Endothelial cell of umbilical vein (primary cell): ENCODE results near the gene RPL37A. TPM values are rescaled to one million over a fixed set of nuclear protein-coding genes. Genes with fewer than 3 reads are reported as not detected.

Source experiments
- BruUV-seq: library from RNA; stranded (reverse); fragments of 400-500 nt; replicated peaks from 2 replicates; lab custom pipeline; 2021; lab: Mats Ljungman, UMichigan
- CTCF ChIA-PET: fragments of 300-600, 350-600 bp; sonication (Branson Sonifier 250); formaldehyde crosslinking; loops from one replicate; lab custom pipeline; 2021; ENCODE audit warnings: antibody characterized with exemption, inconsistent platforms; lab: Charles Lee
- POLR2A ChIA-PET: fragments of 300-600, 350-600 bp; sonication (Branson Sonifier 250); formaldehyde crosslinking; loops from one replicate; lab custom pipeline; 2021; ENCODE audit warnings: antibody characterized with exemption, inconsistent platforms; lab: Charles Lee
- DNase-seq: peaks from one replicate; pipeline ENCODE4 v3.0.0-alpha.2; 2011; ENCODE audit warnings: low read depth, low spot score
- FAIRE-seq: peaks from 2 replicates; lab custom pipeline; 2011; peaks lifted over from hg19 to GRCh38; lab: Jason Lieb, UNC
- H2AFZ ChIP-seq: 2 replicates; pipeline ENCODE4 v1.6.0; 2012; ENCODE audit warnings: low read depth, low read length, control low read depth, inconsistent platforms
- H3K27ac ChIP-seq: 2 replicates; pipeline ENCODE4 v1.5.1; 2011; ENCODE audit warnings: low read depth, mild to moderate bottlenecking, control low read depth, low read length, moderate library complexity; ENCODE audit not compliant: insufficient read depth
- H3K27me3 ChIP-seq, 2 experiments: 2 replicates each; pipeline versions ENCODE4 v1.6.0 to v1.6.1; 2011; ENCODE audit warnings: low read length in 2 of 2, mixed read lengths in 1 of 2; ENCODE audit not compliant: control insufficient read depth in 2 of 2, insufficient read depth in 2 of 2
- H3K36me3 ChIP-seq, 2 experiments: 2 replicates in 1 of 2; 3 replicates in 1 of 2; pipeline ENCODE4 v1.5.1; 2011; ENCODE audit warnings: low read length in 2 of 2, mild to moderate bottlenecking in 1 of 2, moderate library complexity in 1 of 2; ENCODE audit not compliant: control insufficient read depth in 2 of 2, insufficient read depth in 2 of 2; ENCODE audit errors: extremely low read depth in 1 of 2
- H3K4me1 ChIP-seq: 3 replicates; pipeline ENCODE4 v1.5.1; 2011; ENCODE audit warnings: mild to moderate bottlenecking, low read length; ENCODE audit not compliant: control insufficient read depth, insufficient read depth; ENCODE audit errors: extremely low read depth
- H3K4me2 ChIP-seq: 2 replicates; pipeline ENCODE4 v1.6.1; 2011; ENCODE audit warnings: low read length, control low read depth, mixed read lengths; ENCODE audit not compliant: insufficient read depth
- H3K4me3 ChIP-seq, 3 experiments: fragments of 200-600 bp in 1 of 3; sonication (generic), shearing (Covaris generic) in 1 of 3; replicated peaks in 1 of 3; 2 replicates each; pipeline ENCODE4 v1.5.1; 2011 to 2016; ENCODE audit warnings: control low read depth in 3 of 3, low read length in 3 of 3, mild to moderate bottlenecking in 2 of 3, inconsistent platforms in 1 of 3, low read depth in 1 of 3, moderate library complexity in 1 of 3; ENCODE audit not compliant: insufficient read depth in 1 of 3
- H3K79me2 ChIP-seq: 2 replicates; pipeline ENCODE4 v1.6.0; 2012; ENCODE audit warnings: low read length, inconsistent platforms; ENCODE audit not compliant: control insufficient read depth, insufficient read depth
- H3K9ac ChIP-seq: replicated peaks from 2 replicates; pipeline ENCODE3; 2011; ENCODE audit warnings: low read length, control low read depth; ENCODE audit not compliant: insufficient read depth; ENCODE audit errors: extremely low read depth
- H3K9me1 ChIP-seq: replicated peaks from 3 replicates; pipeline ENCODE4 v1.6.0; 2011; ENCODE audit warnings: mild to moderate bottlenecking, low read length; ENCODE audit not compliant: control insufficient read depth, insufficient read depth; ENCODE audit errors: extremely low read depth
- H3K9me3 ChIP-seq: replicated peaks from 2 replicates; pipeline ENCODE4 v1.5.1; 2012; ENCODE audit warnings: low read length, inconsistent platforms; ENCODE audit not compliant: control insufficient read depth, insufficient read depth
- H4K20me1 ChIP-seq: replicated peaks from 2 replicates; pipeline ENCODE3; 2011; ENCODE audit warnings: mild to moderate bottlenecking, low read length; ENCODE audit not compliant: control insufficient read depth, insufficient read depth; ENCODE audit errors: extremely low read depth
- CTCF ChIP-seq, 2 donors: IDR thresholded peaks; 1 replicate in 1 of 2; 2 replicates in 1 of 2; pipeline ENCODE4 v1.5.1; 2011; ENCODE audit warnings: low read length in 2 of 2, mild to moderate bottlenecking in 2 of 2, moderate library complexity in 2 of 2, control low read depth in 1 of 2, inconsistent platforms in 1 of 2, low read depth in 1 of 2; ENCODE audit not compliant: insufficient read depth in 1 of 2; ENCODE audit errors: extremely low read depth in 1 of 2
- EZH2 ChIP-seq: IDR thresholded peaks from 2 replicates; pipeline ENCODE4 v1.6.1; 2012; ENCODE audit warnings: borderline replicate concordance, low read depth, mild to moderate bottlenecking, moderate library complexity, low read length, inconsistent platforms; ENCODE audit not compliant: severe bottlenecking
- FOS ChIP-seq: IDR thresholded peaks from 2 replicates; pipeline ENCODE4 v1.6.1; 2011; ENCODE audit warnings: mild to moderate bottlenecking, low read length, moderate library complexity, borderline replicate concordance; ENCODE audit not compliant: insufficient read depth
- GATA2 ChIP-seq: IDR thresholded peaks from 2 replicates; pipeline ENCODE4 v1.7.0; 2011; ENCODE audit warnings: low read depth, mild to moderate bottlenecking, moderate library complexity, mixed read lengths, low read length; ENCODE audit not compliant: insufficient read length, insufficient read depth
- JUN ChIP-seq: IDR thresholded peaks from 2 replicates; pipeline ENCODE4 v1.6.1; 2011; ENCODE audit warnings: borderline replicate concordance, low read depth; ENCODE audit not compliant: insufficient read length, insufficient read depth
- MAX ChIP-seq: IDR thresholded peaks from 2 replicates; pipeline ENCODE4 v1.6.1; 2011; ENCODE audit not compliant: insufficient read depth, insufficient read length
- MYC ChIP-seq: IDR thresholded peaks from one replicate; pipeline ENCODE4 v1.6.1; 2011; ENCODE audit warnings: mild to moderate bottlenecking, low read depth, low read length
- POLR2A ChIP-seq: IDR thresholded peaks from 2 replicates; pipeline ENCODE4 v1.6.1; 2012; ENCODE audit warnings: low read depth, mild to moderate bottlenecking, control low read depth, low read length
- POLR2AphosphoS5 ChIP-seq: IDR thresholded peaks from 2 replicates; pipeline ENCODE4 v1.6.1; 2012; ENCODE audit warnings: low read depth, mild to moderate bottlenecking, control low read depth, low read length, moderate library complexity; ENCODE audit not compliant: insufficient read depth
- dilution Hi-C: fragments of 300-500 bp; cut with MboI; formaldehyde crosslinking; loops from one replicate; pipeline ENCODE4 v1.15.0; 2019; ENCODE audit warnings: low sequenced_read_pairs; ENCODE audit not compliant: extremely low pct_ligation_motif_present
- intact Hi-C: fragments of 100-400 bp; cut with micrococcal nuclease; formaldehyde crosslinking; loops from one replicate; pipeline ENCODE4 v1.10.0; 2022
- polyA plus RNA-seq, 4 experiments: library from polyadenylated mRNA; depleted of rRNA in 3 of 4; stranded (reverse) in 3 of 4; unstranded in 1 of 4; fragments of >200 nt; gene quantifications; 2 replicates each; pipeline versions ENCODE4 v1.2.1 to v1.2.3, GENCODE V29; 2011 to 2012; ENCODE audit warnings: missing spikeins in 1 of 4
- total RNA-seq: library from RNA; stranded (reverse); gene quantifications from 2 replicates; pipeline ENCODE4 v1.2.3, GENCODE V29; 2021

The RPL37A gene
- total and polyA plus RNA-seq, 2 donors (not counting 3 experiments of a cell fraction or from before 2014, with no cell fraction given) = 1,889 to 2,628 TPM

DNA sequence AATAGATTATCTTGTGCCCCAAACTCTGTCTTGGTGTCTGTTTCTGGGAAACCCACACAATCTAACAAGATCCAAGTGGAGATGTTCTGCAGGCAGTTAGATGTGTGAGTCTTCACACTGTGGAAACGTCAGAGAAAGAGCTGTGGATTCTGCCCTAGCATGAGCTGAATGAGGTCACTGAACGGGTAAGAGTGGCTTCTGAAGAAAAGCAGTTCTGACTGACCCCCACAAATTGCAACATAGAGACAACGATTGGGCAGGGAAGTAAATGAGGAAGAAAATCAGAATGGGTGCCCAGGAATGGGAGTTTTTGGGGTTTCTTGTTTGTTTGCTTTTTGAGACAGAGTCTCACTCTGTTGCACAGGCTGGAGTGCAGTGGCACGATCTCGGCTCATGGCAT, 12.9 kb upstream of the RPL37A start:
- Histone ChIP-seq H3K9me1 (no peaks in the 10 kb centered on the region), H3K36me3 (peaks cover 0 to 6% of the 10 kb centered on the region in 2 experiments), H3K9me3 (no peaks in the 10 kb centered on the region), H2AFZ (no peak overlapping the region), H3K9ac (no peak overlapping the region), H4K20me1 (no peaks in the 10 kb centered on the region), H3K27me3 (no peaks in the 10 kb centered on the region), H3K4me3 (no peak overlapping the region), H3K27ac (no peak overlapping the region), H3K79me2 (no peaks in the 10 kb centered on the region), H3K4me1 (peaks cover 19% of the 10 kb centered on the region), H3K4me2 (no peak overlapping the region)
- intact Hi-C loops = no loop called here
- DNase-seq (no peak), FAIRE-seq (no peak)
- dilution Hi-C loops = no loop called here
- TF ChIP-seq POLR2A = no peak
- no peak for TF ChIP-seq POLR2AphosphoS5
- no peak for TF ChIP-seq MYC
- TF ChIP-seq EZH2 = no peak
- TF ChIP-seq MAX = no peak
- TF ChIP-seq GATA2 = no peak
- TF ChIP-seq FOS = no peak
- no peak for TF ChIP-seq JUN
- no peak for TF ChIP-seq CTCF (IDR thresholded peaks at IDR 0.05; ENCODE audit: extremely low read depth in 1 of 2, insufficient read depth in 1 of 2, low read depth in 1 of 2, low read length in 2 of 2)
- no TSS peak for BruUV-seq
- POLR2A ChIA-PET = interaction anchor here (1.1 kb wide), 1 partner anchor 13 kb away, joined by 4 read pairs; the partner anchor contains the start of gene RPL37A
- CTCF ChIA-PET = interaction anchor here (2.4 kb wide), 1 partner anchor 8 kb away, joined by 12 read pairs; no protein-coding TSS in a partner anchor
